Kidney epithelial cell (primary cell): ENCODE results near the gene MAPK14. TPM values are rescaled to one million over a fixed set of nuclear protein-coding genes. Genes with fewer than 3 reads are reported as not detected.

Experiments used
- DNase-seq: peaks from one replicate; pipeline ENCODE4 v3.0.0-alpha.2; 2010; ENCODE audit warnings: low read depth
- H3K27me3 ChIP-seq: 2 replicates; pipeline ENCODE4 v1.6.0; 2011; ENCODE audit warnings: low read length; ENCODE audit not compliant: control insufficient read depth, insufficient read depth
- H3K36me3 ChIP-seq: 2 replicates; pipeline ENCODE4 v1.5.1; 2011; ENCODE audit warnings: low read length; ENCODE audit not compliant: control insufficient read depth, insufficient read depth
- H3K4me3 ChIP-seq: 2 replicates; pipeline ENCODE4 v1.5.1; 2011; ENCODE audit warnings: low read depth, mild to moderate bottlenecking, control low read depth, low read length
- CTCF ChIP-seq: IDR thresholded peaks from 2 replicates; pipeline ENCODE4 v1.5.1; 2011; ENCODE audit warnings: mild to moderate bottlenecking, moderate library complexity, low read length, control low read depth, inconsistent platforms; ENCODE audit not compliant: insufficient read depth, poor library complexity, severe bottlenecking
- total RNA-seq: library from RNA; depleted of rRNA; stranded (reverse); fragments of >200 nt; gene quantifications from 2 replicates; pipeline ENCODE4 v1.2.3, GENCODE V29; 2015

The MAPK14 gene
- total RNA-seq, 1 donor from 2014 or later = 35.9 TPM

GRCh38 chr6:36068012-36068392 is 40.4 kb downstream of the MAPK14 start:
- DNase-seq = no peak

GRCh38 chr6:36068586-36068985 is 41.0 kb downstream of the MAPK14 start:
- Histone ChIP-seq H3K36me3 (no peaks in the 10 kb centered on the region), H3K27me3 (no peaks in the 10 kb centered on the region), H3K4me3 (no peak overlapping the region)
- DNase-seq = no peak
- no peak for TF ChIP-seq CTCF

More at GRCh38 chr6:36068012-36068392, 40.4 kb downstream of the MAPK14 start:
- H3K4me3 ChIP-seq = no peak overlapping the region
- no peaks in the 10 kb centered on the region for H3K36me3 ChIP-seq
- TF ChIP-seq CTCF = no peak
- no peaks in the 10 kb centered on the region for H3K27me3 ChIP-seq

GRCh38 chr6:36069573-36069972 is 42.0 kb downstream of the MAPK14 start:
- Histone ChIP-seq H3K4me3 (no peak overlapping the region), H3K36me3 (no peaks in the 10 kb centered on the region), H3K27me3 (no peaks in the 10 kb centered on the region)
- TF ChIP-seq CTCF = no peak
- DNase-seq = no peak

- Histone ChIP-seq H3K27me3 (no peaks in the 10 kb centered on the region), H3K36me3 (no peaks in the 10 kb centered on the region), H3K4me3 (no peak overlapping the region)
- DNase-seq = no peak
- TF ChIP-seq CTCF = no peak
These were observed 42.6 kb downstream of the MAPK14 start for GRCh38 chr6:36070252-36070651.

GRCh38 chr6:36071281-36071680 is 43.7 kb downstream of the MAPK14 start:
- Histone ChIP-seq H3K36me3 (no peaks in the 10 kb centered on the region), H3K27me3 (no peaks in the 10 kb centered on the region), H3K4me3 (no peak overlapping the region)
- TF ChIP-seq CTCF = no peak
- no peak for DNase-seq

GRCh38 chr6:36071714-36072113 is 44.1 kb downstream of the MAPK14 start:
- Histone ChIP-seq H3K27me3 (no peaks in the 10 kb centered on the region), H3K4me3 (no peak overlapping the region), H3K36me3 (no peaks in the 10 kb centered on the region)
- no peak for TF ChIP-seq CTCF
- DNase-seq = no peak
